Neural cell (in vitro differentiated cells): ENCODE measurements around the gene HNRNPAB.

Experiments
- EZH2 ChIP-seq: fragments of 200-600, 300-800 bp; shearing (Covaris generic), sonication (generic); IDR thresholded peaks from 2 replicates; pipeline ENCODE4 v1.6.1; 2014; ENCODE audit warnings: antibody characterized with exemption, low read length, borderline replicate concordance, mild to moderate bottlenecking; ENCODE audit not compliant: insufficient read depth, poor library complexity, severe bottlenecking
- MXI1 ChIP-seq: fragments of 450-650 bp; conservative IDR thresholded peaks from 2 replicates; pipeline ENCODE4 v1.6.1; 2014; ENCODE audit warnings: antibody characterized with exemption, mild to moderate bottlenecking; ENCODE audit not compliant: poor library complexity, severe bottlenecking
- POLR2AphosphoS5 ChIP-seq: IDR thresholded peaks from 2 replicates; pipeline ENCODE4 v1.6.1; 2012
- RAD21 ChIP-seq: fragments of 450-650 bp; conservative IDR thresholded peaks from 2 replicates; pipeline ENCODE4 v1.6.1; 2014; ENCODE audit warnings: antibody characterized with exemption, mild to moderate bottlenecking, moderate library complexity
- SMC3 ChIP-seq: fragments of 450-650 bp; conservative IDR thresholded peaks from 2 replicates; pipeline ENCODE4 v1.6.1; 2014; ENCODE audit warnings: antibody characterized with exemption, mild to moderate bottlenecking, moderate library complexity; ENCODE audit not compliant: poor library complexity
- TF ChIP-seq, protein P1 (sequence below): fragments of 450-650 bp; IDR thresholded peaks from 2 replicates; pipeline ENCODE4 v1.5.1; 2014; ENCODE audit warnings: antibody characterized with exemption, mild to moderate bottlenecking, moderate library complexity; ENCODE audit not compliant: poor library complexity, severe bottlenecking
- TF ChIP-seq, protein P2 (sequence below): IDR thresholded peaks from 2 replicates; pipeline ENCODE4 v1.6.1; 2012; ENCODE audit warnings: borderline replicate concordance

DNA sequence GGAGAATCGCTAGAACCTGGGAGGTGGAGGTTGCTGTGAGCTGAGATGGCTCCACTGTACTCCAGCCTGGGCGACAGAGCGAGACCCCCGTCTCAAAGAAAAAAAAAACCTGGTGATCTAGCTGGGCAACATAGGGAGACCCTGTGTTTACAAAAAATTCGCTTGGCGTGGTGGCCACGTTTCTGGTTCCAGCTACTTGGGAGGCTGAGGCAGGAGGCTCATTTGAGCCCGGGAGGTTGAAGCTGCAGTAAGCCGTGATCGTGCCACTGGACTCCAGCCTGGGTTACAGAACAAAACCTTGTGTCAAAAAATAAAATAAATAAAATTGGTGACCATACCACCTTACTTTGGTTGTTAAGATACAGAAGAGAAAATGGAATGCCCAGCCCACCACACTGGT lies 1.8 kb upstream of the HNRNPAB start:
- TF ChIP-seq, protein P1, sequence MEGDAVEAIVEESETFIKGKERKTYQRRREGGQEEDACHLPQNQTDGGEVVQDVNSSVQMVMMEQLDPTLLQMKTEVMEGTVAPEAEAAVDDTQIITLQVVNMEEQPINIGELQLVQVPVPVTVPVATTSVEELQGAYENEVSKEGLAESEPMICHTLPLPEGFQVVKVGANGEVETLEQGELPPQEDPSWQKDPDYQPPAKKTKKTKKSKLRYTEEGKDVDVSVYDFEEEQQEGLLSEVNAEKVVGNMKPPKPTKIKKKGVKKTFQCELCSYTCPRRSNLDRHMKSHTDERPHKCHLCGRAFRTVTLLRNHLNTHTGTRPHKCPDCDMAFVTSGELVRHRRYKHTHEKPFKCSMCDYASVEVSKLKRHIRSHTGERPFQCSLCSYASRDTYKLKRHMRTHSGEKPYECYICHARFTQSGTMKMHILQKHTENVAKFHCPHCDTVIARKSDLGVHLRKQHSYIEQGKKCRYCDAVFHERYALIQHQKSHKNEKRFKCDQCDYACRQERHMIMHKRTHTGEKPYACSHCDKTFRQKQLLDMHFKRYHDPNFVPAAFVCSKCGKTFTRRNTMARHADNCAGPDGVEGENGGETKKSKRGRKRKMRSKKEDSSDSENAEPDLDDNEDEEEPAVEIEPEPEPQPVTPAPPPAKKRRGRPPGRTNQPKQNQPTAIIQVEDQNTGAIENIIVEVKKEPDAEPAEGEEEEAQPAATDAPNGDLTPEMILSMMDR = no peak
- TF ChIP-seq POLR2AphosphoS5 (no peak), RAD21 (no peak), SMC3 (no peak), EZH2 (no peak), MXI1 (no peak)
- TF ChIP-seq, protein P2, sequence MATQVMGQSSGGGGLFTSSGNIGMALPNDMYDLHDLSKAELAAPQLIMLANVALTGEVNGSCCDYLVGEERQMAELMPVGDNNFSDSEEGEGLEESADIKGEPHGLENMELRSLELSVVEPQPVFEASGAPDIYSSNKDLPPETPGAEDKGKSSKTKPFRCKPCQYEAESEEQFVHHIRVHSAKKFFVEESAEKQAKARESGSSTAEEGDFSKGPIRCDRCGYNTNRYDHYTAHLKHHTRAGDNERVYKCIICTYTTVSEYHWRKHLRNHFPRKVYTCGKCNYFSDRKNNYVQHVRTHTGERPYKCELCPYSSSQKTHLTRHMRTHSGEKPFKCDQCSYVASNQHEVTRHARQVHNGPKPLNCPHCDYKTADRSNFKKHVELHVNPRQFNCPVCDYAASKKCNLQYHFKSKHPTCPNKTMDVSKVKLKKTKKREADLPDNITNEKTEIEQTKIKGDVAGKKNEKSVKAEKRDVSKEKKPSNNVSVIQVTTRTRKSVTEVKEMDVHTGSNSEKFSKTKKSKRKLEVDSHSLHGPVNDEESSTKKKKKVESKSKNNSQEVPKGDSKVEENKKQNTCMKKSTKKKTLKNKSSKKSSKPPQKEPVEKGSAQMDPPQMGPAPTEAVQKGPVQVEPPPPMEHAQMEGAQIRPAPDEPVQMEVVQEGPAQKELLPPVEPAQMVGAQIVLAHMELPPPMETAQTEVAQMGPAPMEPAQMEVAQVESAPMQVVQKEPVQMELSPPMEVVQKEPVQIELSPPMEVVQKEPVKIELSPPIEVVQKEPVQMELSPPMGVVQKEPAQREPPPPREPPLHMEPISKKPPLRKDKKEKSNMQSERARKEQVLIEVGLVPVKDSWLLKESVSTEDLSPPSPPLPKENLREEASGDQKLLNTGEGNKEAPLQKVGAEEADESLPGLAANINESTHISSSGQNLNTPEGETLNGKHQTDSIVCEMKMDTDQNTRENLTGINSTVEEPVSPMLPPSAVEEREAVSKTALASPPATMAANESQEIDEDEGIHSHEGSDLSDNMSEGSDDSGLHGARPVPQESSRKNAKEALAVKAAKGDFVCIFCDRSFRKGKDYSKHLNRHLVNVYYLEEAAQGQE = no peak
